NCI-H446 treated with DMSO at 0.1 percent for 48 hours (cell line): ENCODE data around the gene RNF207.

ENCODE experiments used
- DNase-seq: peaks from one replicate; lab custom pipeline; 2025; lab: John Stamatoyannopoulos, UW

Gene RNF207

GRCh38 chr1:6234502-6235295 is 28.8 kb downstream of the RNF207 start:
- no peak for DNase-seq

GRCh38 chr1:6235296-6235677 is 29.4 kb downstream of the RNF207 start:
- no peak for DNase-seq

- no peak for DNase-seq
These were observed 31.2 kb downstream of the RNF207 start for GRCh38 chr1:6237093-6237492.

GRCh38 chr1:6239213-6239752 is 33.4 kb downstream of the RNF207 start:
- no peak for DNase-seq

- DNase-seq = no peak
These were observed 34.2 kb downstream of the RNF207 start for GRCh38 chr1:6239950-6240768.

- DNase-seq = no peak
These were observed 35.4 kb downstream of the RNF207 start for GRCh38 chr1:6241107-6241886.

- DNase-seq = no peak
These were observed 36.2 kb downstream of the RNF207 start for GRCh38 chr1:6241887-6242740.

- DNase-seq = no peak
These were observed 37.3 kb downstream of the RNF207 start for GRCh38 chr1:6243053-6243834.

GRCh38 chr1:6243993-6244392 is 38.1 kb downstream of the RNF207 start, which contains the start of gene HES3:
TSS of gene HES3 (plus strand) at chr1:6244179. CDS start at chr1:6244366, 187 bp downstream.
- no peak for DNase-seq

- DNase-seq = no peak
These were observed 38.6 kb downstream of the RNF207 start for GRCh38 chr1:6244401-6245049.

GRCh38 chr1:6245086-6245868 is 39.4 kb downstream of the RNF207 start:
- peak; percentile 68 for DNase-seq

GRCh38 chr1:6245869-6246496 is 40.1 kb downstream of the RNF207 start:
- peak; percentile 79 for DNase-seq

GRCh38 chr1:6246497-6247467 is 40.9 kb downstream of the RNF207 start:
- DNase-seq = peak; percentile 47

- no peak for DNase-seq
These were observed 41.7 kb downstream of the RNF207 start for GRCh38 chr1:6247651-6248050.

GRCh38 chr1:6248161-6248776 is 42.4 kb downstream of the RNF207 start:
- no peak for DNase-seq

- DNase-seq = no peak
These were observed 43.2 kb downstream of the RNF207 start for GRCh38 chr1:6248932-6249738.
